8988T (cell line): ENCODE measurements around the gene OR5M11.
"Not testable (repeated sequence)": the region's sequence is repeated elsewhere in the genome, so short reads cannot be mapped to it uniquely, and the experiment has no call there.

Experiments
- DNase-seq: peaks from one replicate; pipeline ENCODE4 v3.0.0; 2011

The OR5M11 gene

DNA sequence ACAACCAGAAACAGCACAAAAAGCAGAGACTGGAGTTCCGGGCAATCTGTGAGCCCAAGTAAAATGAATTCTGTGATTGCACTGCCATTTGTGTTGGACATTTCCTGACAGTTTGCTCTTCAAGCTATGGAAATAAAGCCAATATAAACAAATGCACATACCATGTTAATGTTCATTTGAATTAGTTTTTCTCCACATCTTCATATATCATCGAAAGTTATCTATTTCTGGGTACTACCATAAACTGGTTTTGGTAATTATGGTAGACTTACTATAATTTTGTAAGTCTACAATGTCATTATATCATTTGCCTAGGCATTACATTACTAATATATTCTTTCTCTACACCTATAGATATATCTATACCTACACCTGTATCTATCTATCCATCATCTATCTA, at the start of gene OR5M11:
TSS of gene OR5M11 (minus strand) at position 101 of the 400 bp plus-strand sequence. CDS start at position 101, 0 bp downstream.
- no peak for DNase-seq

DNA sequence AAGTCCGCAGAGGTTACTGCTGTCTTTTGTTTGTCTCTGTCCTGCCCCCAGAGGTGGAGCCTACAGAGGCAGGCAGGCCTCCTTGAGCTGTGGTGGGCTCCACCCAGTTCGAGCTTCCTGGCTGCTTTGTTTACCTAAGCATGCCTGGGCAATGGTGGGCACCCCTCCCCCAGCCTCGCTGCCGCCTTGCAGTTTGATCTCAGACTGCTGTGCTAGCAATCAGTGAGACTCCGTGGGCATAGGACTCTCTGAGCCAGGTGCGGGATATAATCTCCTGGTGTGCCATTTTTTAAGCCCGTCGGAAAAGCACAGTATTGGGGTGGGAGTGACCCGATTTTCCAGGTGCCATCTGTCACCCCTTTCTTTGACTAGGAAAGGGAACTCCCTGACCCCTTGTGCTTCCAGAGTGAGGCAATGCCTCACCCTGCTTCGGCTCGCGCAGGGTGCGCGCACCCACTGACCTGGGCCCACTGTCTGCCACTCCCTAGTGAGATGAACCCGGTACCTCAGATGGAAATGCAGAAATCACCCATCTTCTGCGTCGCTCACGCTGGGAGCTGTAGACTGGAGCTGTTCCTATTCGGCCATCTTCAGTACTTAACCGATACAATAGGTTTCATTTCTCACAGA, 49.1 kb upstream of the OR5M11 start:
- DNase-seq, result not testable (repeated sequence)

DNA sequence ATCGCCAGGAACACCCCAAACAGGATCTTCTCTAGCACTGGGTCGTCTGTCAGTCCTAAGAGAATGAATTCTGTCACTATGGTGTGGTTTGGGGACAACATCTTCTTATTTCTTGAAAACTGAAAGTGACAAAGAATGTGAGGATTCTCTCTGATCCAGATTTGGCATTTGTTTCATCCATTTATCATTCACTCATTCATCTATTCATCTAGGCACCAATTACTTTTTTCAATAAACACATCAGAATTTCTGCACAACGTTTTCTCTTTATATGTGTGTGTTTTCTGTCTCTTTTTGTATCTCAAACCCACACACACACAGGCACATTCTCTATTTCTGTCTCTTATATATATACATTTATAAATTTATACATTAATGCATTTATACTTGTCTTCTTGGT, 34.6 kb upstream of the OR5M11 start, which contains the start of gene OR5M10:
TSS of gene OR5M10 (minus strand) at position 101 of the 400 bp plus-strand sequence. CDS start at position 101, 0 bp downstream.
- DNase-seq, result no peak

DNA sequence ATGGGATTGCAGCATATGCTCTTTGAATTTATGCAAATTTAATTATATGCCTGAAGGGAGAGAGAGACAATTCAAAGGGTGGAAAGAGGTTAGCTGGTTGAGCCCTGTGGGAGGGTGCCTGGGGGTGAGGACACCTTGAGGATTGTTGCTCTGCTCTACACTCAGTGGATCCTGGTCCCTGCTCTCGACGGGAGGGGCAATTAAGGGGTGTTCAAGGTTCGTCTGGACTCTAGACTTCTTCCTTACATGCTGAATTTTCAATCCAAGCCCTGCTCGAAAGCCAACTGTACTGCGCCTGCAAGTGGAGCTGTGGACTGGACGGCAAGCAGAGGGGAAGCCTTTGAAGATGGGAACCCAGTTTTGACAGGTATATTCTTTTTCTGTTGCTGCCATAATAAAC, 15.5 kb upstream of the OR5M11 start:
- DNase-seq, result no peak

DNA sequence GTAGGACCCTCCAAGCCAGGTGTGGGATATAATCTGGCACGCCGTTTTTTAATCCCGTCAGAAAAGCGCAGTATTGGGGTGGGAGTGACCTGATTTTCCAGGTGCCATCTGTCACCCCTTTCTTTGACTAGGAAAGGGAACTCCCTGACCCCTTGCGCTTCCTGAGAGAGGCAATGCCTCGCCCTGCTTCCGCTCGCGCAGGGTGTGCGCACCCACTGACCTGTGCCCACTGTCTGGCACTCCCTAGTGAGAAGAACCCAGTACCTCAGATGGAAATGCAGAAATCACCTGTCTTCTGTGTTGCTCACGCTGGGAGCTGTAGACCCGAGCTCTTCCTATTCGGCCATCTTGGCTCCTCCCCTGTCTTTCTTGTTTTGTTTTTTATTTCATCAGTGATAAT, 11.6 kb upstream of the OR5M11 start:
- not testable (repeated sequence) for DNase-seq

DNA sequence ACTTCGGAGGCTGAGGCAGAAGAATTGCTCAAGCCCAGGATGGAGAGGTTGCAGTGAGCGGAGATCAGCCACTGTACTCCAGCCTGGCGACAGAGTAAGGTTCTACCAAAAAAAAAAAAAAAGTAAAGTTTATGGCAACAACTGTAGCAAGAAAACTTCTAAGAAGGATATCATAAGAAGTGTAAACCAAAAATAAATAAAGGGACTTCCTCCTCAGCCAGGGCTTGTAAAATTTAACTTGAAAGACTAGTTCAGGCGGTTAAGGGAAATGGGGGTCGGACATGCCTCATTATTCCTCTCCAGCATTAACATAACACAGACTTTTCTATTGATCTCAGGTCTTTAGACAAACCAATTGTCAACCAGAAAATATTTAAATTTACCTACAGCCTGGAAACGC, 2.5 kb upstream of the OR5M11 start:
- no peak for DNase-seq

DNA sequence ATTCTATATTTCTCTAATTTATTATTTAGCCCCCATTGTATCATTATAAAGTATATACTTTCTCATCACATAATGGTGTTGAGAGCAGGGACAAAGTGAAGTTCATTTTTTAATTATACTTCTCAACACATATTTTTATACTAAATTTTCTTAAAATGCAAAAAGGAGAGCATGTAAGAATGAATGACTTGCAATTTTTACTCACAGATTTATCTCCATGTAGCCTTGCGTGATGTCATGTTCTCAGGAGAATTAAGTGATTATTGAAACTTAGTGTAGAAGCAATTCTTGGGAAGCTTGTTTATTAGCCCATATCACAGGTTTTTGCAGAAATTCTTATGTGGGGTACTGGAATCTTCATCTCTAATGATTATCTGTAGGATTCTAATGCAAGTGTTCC, 682 bp upstream of the OR5M11 start:
- no peak for DNase-seq

DNA sequence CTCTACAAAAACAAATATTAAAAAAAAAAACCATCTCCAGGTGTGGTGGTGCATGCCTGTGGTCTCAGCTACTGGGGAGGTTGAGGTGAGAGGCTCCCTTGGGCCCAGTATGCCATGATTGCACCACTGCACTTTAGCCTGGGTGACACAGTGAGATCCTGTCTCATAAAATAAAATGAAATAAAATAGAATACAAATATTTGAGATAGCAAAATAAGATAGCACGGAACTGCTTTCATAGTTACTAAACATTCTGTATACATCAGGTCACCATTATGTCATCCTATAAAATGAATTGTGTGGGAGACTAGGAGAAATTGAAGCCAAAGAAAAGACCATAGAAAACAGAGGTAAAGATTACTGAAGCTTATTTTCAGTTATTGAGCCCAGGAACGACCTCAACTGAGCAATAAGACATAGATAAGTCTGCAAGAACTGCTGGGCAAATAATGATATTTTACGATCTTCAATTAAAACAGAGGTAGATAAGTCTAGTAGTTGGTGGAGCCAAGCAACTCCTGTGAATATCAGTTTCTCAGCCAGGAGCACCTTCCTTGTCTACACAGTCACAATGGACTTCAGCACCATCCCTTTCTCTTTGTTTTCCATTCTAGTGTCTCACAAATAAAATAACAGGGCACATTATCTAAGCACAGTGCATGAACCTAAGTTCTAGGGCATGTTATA, 9.9 kb downstream of the OR5M11 start:
- DNase-seq, result no peak

DNA sequence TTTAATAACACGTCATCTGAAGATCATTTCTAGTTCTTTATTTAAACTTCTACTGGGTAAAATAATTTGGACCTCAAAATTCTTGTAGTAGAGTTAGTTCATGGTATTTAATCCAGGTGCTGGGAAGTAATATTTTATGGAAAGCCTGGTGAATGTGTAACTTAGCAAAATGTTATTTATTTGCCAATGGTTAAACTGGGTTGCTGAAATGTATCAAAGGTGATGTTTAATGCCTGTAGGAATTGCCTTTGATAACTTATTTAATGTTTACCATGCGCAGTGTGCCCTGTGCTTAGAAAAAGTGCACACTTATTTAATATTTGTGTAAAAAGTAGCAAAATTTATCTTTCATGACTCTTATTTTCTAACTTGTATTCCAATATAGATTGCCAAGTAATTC, 11.2 kb downstream of the OR5M11 start:
- no peak for DNase-seq

DNA sequence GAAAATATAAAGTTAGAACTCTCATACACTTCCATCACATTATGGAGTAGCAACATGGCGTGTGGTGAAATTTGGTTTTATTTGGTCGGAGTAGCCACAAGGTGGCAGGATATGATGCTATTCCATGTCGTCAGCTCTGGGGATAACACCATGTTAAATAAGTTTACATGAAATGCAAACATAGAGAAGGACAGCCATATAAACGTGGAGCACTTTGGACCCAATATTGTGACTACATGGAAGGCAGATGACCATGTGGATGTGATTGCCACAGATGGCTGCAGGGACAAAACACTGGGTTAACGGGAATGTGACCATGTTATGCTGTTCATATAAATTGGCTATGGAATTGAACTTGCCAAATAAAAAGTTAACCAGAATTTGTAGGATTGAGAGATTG, 21.0 kb downstream of the OR5M11 start:
- no peak for DNase-seq

DNA sequence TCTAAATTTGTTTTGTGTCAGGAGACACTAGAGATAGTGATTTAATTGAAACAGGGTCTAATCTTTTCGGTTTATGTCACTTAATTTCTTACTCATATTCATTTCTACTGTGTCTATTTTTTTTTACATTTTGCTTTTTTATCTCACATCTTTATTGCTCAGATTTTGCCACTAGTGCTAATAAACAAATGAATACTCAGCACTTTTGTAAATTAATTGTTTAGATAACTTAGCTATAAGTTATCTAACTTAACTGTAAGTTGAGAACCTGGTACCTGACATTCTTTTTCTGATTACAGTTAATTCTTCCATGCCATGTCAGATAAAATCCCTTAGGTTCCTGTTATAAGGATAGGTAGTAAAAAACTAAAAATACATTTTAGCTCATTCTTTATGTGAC, 29.8 kb downstream of the OR5M11 start:
- DNase-seq, result no peak

DNA sequence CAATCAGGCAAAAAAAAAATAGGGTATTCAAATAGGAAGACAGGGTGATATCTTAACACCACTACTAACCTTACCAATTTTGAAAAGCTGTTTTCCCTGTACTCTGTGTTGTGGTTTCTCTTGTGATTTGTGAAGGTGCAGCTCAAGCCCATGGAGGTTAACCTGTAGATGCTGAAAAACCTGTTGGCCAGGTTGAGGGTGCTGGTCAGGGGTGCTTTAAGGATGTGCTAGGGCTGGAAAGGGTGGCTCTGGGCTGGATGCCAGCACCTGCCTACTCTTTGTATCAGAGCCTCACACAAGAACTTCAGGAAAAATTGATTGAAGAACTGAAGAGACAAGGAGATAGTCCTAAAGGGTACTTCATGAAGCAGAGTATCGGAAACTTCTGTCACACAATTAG, 33.6 kb downstream of the OR5M11 start:
- no peak for DNase-seq

DNA sequence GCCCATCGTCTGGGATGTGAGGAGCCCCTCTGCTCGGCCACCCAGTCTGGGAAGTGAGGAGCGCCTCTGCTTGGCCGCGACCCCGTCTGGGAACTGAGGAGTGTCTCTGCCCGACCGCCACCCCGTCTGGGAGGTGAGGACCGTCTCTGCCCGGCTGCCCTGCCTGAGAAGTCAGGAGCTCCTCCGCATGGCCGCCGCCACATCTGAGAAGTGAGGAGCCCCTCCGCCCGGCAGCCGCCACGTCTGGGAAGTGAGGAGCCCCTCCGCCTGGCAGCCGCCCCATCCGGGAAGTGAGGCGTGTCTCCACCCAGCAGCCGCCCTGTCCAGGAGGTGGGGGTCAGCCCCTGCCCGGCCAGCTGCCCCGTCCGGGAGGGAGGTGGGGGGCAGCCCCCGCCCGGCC, 46.0 kb downstream of the OR5M11 start:
- no peak for DNase-seq

DNA sequence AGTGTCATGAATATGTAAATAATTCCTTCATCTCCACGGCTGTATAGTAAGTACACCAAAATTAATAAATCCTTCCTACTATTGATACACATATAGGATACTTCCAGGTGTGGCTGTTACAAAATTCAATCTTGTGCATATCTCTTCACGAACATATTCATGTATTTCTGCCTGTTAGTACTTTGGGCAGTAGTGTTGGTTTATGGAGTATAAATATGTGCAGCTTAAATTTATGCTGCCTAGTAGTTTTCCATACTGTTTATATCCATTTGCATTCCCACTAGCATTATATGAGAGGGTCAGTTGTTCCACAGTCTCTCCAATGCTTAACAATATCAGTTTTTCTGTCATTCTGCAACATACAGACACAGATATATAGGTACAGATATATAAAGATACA, 47.9 kb downstream of the OR5M11 start:
- no peak for DNase-seq
